ENCODE measurements around the gene IL17RA.
A peak's percentile ranks its signal among the peaks of the same experiment; 100 is the strongest.
"Not testable (repeated sequence)": the region's sequence is repeated elsewhere in the genome, so short reads cannot be mapped to it uniquely, and the experiment has no call there.

The IL17RA gene, protein sequence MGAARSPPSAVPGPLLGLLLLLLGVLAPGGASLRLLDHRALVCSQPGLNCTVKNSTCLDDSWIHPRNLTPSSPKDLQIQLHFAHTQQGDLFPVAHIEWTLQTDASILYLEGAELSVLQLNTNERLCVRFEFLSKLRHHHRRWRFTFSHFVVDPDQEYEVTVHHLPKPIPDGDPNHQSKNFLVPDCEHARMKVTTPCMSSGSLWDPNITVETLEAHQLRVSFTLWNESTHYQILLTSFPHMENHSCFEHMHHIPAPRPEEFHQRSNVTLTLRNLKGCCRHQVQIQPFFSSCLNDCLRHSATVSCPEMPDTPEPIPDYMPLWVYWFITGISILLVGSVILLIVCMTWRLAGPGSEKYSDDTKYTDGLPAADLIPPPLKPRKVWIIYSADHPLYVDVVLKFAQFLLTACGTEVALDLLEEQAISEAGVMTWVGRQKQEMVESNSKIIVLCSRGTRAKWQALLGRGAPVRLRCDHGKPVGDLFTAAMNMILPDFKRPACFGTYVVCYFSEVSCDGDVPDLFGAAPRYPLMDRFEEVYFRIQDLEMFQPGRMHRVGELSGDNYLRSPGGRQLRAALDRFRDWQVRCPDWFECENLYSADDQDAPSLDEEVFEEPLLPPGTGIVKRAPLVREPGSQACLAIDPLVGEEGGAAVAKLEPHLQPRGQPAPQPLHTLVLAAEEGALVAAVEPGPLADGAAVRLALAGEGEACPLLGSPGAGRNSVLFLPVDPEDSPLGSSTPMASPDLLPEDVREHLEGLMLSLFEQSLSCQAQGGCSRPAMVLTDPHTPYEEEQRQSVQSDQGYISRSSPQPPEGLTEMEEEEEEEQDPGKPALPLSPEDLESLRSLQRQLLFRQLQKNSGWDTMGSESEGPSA

DNA sequence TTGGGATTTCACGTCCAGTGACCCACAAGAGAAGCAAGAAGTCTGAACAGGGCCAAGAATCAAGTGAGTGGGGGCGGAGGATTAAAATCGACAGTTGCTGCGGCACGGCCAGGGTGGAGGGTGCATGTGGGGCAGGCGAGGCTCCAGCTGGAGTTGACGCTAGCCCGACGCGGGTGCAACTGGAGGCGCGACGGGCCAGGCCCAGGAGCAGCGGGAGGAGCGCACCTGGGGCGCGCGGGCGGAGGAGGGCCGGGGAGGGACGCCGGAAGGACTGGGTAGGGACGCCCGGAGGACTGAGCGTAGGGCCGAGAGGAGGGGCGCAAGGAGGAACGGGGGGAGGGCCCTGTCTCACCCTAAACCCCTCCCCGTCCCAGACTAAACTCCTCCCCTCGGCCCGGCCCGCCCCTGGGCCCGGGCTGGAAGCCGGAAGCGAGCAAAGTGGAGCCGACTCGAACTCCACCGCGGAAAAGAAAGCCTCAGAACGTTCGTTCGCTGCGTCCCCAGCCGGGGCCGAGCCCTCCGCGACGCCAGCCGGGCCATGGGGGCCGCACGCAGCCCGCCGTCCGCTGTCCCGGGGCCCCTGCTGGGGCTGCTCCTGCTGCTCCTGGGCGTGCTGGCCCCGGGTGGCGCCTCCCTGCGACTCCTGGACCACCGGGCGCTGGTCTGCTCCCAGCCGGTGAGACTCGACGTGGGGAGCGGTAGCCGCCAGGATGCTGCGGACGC, at the start of gene IL17RA:
Gene IL17RA (plus strand): TSS at position 447 of the 723 bp plus-strand sequence. CDS start 92 bp downstream, at position 539.
- peak; percentile 96 for DNase-seq

DNA sequence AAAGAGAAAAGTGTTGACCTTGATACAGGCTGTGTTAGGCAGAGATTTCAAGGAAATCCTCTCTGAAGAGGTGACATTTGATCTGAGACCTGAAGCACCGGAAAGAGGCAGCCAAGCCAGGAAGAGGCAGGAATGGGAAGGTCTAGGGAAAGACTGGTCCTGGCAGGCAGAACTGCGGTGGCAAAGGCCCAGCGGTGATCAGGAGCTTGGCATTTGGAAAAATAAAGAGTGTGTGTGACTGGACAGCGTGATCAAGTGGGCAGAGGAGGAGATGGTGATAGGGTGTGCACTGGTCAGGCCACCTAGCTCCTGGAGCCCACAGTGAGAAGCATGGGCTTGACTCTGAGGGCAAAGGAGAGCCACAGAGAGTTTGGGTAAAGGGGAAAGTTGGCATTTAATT, 49.6 kb upstream of the IL17RA start:
- no peak for DNase-seq

DNA sequence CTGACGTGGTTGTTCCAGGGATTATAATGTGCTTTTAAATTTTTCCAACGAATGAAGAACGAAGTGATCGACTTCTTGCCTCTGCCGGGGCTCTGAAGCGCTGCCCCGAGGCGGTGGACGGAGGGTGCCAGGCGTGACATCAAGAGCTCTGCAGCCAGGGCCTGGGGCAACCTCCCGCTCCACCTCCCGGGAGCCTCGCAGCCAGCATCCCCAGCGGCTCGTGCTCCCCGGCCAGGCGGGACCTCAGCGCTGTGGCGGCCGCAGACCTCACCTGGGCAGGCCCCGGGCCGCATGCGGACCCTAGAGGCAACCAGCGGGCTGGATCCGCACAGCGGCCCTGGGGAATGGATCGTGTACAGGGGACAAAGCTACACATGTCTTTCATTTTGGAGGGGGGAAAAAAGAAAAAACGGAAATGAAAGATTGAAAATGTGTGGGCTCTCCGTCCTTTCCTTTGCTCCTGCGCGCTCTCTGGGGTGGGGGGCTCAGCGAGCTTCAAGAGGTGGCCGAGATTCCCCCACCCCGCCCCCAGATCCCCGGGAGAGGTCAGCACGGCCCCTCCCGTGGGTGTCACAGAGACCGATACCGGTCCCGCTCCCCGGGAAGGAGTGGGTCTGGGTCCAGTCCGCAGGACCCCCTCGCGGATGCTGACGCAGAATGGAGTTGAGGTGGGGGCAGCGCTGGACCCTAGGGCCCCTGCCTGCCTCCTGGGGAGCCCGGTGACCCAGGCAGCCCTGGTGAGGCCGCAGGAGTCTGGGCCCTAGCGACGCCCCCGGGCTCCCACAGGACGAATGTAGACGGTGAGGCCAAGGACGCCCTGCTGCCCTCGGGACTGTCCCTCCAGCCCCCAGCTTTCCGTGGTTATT, 48.6 kb upstream of the IL17RA start:
- DNase-seq, result not testable (repeated sequence)

DNA sequence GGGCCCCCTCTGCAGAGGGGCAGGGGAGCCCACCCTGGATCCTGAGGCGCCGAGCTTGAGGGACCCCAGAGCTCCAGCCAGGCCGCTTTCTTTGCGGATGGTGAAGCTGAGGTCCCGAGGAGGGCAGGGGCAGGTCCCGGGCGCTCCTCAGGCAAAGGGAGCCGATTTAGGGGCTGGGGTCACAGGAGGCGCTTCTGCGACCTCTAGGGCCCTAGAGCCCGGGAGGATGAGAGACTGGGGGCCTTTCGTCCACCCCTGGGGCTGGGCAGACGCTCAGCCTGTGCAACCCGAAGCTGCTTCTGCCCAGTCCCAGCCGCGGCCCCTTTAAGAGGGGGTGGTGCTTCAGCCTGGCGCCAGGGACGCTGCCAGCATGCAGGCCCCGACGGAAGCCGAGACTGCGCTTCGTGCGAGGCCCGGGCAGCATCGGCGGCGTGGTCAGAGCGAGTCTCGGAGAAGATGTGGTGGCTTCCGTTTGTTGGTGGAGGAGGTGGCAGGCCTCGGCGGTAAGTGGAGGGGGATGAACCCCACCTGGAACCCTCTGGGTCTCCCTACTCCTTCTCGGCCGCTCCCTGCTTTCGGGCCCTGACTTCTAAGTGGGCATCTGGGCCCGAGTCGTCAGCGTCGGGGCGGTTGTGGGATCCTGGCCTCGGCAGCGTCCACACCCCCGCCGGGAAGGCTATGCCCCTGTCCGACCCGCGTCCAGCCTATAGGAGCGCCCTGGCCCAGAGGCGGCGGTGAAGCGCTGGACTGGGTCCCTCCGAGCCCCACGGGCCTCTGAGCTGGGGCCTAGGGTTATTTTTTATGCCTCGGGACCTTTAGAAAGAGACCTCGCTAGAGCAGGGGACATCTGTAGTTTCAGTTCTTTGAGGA, 47.7 kb upstream of the IL17RA start:
- not testable (repeated sequence) for DNase-seq

DNA sequence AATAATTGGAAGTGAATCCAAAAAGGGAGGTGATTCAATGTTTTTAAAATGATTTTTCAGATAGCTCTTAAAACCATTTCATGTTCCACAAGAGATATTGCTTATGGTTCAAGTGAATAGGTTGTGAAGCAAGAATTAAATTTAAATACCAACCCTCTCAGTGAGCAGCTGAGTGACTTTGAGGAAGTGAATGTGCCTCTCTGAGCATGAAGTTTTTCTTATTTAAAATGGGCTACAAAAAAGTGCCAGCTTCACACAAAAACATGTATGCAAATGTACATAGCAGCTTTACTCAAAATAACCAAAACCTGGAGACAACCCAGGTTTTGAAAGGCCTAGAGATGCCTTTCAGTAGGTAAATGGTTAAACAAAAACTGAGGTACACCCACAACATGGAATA, 41.3 kb upstream of the IL17RA start:
- DNase-seq, result no peak

DNA sequence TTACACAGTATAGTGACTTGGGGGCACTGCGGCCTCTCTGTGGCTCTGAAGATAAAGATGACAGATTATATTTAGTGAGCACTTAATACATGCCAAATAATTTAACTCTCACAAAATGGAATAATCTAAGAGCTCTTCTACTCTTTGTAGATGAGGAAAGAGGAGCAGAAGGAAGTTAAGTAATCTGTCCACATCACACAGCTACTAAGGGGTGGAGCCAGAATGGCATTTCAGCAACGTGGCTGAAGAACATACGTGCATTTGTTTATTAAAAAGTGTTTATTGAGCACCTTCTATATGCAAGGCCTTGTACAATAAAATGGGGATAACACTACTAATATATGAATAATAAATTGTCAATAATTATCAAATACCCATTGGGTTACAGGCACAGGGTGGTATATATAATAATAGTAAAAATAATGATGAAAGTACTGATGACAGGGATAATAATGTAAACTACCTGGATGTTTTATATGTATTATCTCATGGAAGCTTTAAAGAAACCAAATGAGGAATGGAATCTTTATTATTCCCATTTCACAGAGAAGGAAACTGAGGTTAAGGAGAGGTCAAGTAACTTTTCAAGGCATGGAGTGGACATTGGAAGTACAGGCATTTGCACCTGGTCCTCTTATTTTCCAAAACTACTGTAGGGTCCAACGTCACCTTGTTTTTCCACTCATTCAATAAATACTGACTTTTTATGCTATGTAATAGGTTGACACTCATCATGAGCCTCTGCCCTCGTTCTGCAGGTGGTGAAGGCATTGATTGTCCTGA, 38.0 kb upstream of the IL17RA start:
- DNase-seq, result peak; percentile 18

DNA sequence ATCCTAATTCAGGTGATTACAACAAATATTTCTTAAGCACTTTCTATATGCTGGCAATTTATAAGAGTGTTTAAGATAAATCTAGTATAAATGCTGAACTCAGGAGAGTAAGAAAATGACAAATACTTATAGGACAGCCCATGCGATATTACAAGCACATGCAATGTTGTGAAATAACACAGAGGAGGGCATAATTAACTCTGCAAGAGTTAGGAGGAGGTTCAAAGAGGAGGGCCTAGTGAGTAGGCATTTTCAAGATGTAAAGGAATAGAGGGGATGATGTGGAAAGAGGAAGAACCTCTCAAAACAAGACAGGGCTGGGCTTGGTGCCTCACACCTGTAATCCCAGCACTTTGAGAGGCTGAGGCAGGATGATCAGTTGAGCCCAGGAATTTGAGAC, 37.1 kb upstream of the IL17RA start:
- DNase-seq, result peak; percentile 15

DNA sequence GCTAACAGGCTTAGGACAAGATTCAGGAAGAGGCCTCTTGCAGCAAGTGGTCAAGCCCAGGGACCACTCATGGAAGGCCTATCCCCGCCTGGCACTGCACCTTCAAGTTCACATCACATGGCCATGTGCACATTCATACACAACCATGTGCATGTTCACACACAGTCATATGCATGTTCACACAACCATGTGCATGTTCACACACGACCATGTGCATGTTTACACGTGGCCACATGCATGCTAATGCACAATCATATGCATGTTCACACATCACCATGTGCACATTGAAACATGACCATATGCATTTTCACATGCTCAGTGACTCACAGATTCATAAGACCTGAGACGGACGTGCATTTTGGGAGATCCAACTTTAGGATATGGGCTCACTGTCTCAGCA, 28.7 kb upstream of the IL17RA start:
- DNase-seq, result no peak

DNA sequence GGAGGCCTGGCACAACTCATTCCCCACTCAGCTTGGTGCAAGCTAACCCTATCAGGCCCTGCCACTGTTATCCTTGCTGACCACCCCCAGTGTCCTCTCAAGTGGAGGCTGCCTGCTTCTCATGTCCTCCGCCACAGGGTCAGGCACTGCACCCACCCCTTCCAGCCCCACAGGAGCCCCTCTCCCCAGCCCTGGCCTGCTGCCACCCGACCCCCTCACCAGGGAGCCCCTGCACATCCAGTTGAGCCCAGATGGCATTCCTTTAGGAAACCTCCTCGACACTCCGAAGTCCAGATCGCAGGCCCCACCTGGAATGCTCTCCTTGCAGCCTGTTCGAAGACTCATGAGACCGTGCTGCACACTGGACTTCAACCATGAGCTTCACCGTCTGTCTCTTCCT, 28.0 kb upstream of the IL17RA start:
- no peak for DNase-seq

DNA sequence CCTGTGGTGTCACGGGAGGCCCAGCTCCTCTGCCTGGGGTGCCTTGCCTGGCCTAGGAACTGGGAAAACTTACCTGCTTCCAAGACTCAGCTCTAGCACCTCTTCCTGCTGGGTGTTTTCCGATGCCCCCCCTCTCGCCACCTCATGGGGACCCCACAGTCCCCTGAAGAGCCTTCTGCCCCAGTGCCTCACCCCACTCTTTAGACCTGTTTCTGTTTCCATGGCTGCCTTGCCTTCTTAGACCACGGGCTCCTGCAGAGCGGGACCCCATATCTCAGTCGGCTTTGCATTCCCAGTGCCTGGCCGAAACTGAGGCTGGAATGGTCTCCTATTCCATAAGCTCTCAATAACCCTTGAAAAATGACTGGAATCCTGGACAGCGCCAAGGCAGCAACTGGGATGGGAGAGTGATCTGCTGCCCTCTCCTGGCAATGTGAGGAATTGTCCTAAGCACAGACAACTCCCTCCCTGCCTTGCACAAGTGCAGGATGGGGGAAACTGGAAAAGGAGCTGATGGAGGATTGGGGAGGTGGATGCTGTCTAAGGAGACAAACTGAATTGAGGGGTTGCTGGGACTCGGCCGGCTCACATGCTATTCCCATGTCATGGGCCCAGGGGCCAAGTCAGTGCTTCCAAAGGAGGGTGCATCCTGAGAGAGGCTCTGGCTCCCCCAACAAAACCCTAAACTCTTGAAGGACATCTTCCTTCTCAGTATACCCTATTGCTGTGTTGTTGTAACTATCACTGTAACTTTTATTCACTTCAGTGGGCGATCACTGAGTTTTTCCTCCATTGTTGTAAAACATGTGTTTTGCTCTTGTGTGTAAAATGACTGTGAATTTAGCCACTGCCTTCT, 26.6 kb upstream of the IL17RA start:
- DNase-seq, result peak; percentile 67

DNA sequence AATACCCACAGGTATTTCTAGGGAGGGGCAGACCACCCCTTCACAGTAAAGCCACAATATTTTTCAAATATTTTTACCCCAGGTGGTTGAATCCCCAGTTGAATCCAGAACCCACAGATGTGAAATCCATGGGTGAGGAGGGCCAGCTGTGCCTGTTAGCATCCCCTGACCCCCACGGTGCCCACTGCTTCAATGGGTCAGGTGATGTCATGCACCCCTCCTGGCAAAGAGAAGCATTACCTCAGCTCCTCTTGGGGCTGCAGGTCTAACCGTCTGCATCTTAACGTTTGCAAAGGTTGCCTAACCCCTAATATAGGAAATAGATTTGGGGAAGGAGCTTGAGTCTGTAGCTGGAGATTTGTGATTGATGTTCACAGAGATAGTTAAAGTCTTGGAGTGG, 24.7 kb upstream of the IL17RA start:
- DNase-seq, result no peak

DNA sequence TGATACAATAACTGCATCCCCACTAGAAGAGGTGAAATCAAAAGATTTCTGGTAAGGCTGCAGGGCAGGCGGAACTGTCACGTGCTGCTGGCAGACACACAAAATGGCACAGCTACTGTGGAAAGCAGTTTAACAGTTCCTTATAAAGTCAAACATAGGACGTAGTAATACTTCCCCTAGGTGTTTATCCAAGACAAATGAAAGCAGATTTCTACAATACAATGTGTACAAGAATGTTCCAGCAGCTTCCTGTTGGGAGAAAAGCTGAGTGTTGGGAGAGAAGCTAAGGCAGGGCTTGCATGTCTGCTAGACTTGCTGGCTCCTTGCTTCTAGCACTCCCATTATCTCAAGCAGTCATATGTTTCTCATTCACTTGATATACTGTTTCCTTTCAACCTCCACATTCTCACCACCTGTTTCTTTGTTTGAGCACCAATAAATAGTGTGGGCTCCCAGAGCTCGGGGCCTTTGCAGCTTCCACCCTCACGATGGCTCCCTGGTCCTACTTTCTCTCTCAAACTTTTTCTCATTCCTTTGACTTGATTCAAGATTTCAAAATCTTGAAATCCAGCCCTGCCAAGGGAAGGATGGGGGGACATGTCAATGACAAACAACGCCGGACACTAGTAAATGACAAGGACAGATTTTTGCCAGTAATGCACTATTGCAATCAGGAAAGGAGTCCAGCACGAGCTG, 21.2 kb upstream of the IL17RA start:
- DNase-seq, result no peak

DNA sequence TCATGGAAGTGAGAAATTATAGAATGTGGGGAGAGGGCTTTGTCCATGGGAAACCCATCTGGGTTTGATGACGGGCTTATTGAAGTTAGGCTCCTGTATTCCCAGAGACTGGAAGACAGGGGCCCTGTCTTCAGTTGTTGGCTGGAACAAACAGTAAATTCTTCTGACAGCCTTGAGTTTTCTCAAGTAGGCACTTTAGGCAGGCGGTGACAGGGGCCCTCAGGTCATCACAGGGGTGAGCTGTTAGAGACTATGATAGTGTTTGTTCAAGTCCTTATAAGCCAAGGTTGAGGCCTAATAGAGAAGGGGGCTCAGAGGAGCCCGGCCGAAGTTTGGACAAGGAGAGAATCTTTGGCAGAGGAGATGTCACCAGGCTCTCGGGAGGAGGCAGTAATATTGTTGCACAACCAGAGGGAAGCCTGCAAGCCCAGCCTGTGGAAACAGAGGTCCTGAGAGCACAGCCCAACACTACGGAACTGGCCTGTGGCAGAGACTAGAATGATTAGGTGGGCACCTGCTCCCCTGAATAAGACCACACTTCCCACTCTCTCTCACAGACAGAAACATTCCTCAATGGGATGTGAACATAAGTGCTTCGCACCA, 20.2 kb upstream of the IL17RA start:
- DNase-seq, result no peak

DNA sequence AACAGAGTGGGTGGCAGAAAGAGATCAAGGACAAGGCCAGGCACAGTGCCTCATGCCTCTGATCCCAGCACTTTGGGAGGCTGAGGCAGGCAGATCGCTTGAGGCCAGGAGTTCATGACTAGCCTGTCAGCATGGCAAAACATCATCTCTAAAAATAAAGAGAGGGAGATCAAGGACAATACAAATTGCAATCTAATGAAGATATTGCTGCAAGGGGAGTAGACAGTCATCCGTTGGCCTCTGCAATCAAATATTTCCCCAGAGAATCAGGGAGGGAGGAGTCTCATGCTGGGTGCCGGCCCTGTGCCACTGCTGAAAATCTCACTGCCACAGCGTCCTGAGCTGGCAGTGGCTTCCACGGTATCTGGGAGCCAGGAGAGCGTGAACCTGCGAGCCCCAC, 19.4 kb upstream of the IL17RA start:
- DNase-seq, result no peak

DNA sequence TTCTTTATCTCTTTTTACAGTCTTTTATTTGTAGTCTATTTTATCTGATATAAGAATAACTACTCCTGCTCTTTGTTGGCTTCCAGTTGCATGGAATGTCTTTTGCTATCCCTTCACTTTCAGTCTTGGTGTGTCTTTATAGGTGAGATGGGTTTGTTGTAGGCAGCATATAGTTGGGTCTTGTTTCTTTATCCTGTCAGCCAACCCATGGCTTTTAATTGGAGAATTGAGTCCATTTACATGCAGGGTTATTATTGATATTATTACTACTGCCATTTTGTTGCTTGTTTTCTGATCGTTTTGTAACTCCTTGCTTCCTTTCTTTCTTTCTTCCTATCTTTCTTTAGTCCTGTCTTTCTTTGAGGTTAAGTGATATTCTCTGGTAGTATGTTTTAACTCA, 11.9 kb upstream of the IL17RA start:
- DNase-seq, result no peak

DNA sequence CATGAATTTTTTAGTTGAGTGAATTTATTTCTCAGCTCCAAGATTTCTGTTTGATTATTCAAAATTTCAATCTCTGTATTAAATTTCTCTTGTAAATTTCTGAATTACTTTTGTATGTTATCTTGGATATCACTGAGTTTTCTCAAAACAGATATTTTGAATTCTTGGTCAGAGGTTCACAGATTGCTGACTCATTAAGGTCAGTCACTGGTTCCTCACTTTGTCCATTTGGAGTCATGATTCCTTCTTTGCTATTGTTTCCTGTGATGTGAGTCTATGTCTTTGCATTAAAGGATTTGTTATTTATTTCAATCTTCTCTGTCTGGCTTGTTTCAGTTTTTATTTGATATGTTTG, 10.2 kb upstream of the IL17RA start:
- no peak for DNase-seq

DNA sequence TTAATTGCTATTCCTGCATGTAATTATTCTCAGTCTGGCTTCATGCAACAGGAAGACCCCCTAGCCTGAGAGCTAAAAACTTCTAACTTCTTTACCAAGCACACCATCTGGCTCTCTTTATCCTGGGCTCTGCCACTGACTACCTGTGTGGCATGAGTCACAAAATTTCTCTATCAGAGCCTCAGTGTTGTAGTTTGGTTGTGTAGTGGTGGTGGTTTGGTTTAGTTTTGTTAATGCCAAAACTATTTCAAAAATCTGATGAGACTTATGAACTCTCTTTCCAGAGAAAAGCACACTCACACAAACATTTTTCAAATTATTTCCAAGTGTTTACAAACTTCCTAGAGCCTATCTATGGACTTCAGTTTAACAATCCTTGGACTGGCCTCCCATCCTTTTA, 7.5 kb upstream of the IL17RA start:
- DNase-seq, result no peak

DNA sequence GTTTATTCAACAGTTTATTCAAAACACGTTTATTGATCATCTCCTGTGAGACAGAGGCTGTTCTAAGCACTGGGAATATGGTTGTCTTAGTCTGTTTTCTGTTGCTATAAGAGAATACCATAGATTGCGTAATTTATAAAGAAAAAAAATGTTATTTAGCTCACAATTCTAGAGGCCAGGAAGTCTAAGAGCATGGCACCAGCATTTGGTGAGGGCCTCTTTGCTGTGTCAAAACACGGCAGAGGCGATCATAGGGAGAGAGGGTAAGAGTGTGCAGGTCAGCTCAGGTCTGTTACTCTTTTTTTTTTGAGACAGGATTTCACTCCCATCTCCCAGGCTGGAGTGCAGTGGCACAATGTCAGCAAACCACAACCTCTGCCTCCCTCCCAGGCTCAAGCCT, 5.2 kb upstream of the IL17RA start:
- no peak for DNase-seq

DNA sequence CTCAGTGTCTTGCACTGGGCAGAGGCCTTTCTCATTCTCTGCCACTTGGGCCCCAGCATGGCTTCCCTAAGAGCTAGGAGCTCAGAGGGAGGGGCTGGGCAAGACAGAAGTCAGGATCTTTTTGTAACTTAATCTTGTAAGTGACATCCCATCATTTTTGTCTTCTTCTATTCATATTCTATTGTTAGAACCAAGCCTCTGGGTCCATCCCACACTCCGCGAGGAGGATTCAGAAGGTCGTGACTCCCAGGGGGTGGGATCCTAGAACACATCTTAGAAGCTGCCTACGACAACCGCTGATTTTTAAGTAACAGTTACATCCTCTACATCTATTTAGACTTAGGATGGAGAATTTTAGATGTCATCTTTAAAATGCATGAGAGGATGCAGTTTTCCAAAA, 1.5 kb upstream of the IL17RA start:
- no peak for DNase-seq
